Mesenchymal stem cell (in vitro differentiated cells and primary cell): ENCODE data around the gene CCND1.
A peak's percentile ranks its signal among the peaks of the same experiment; 100 is the strongest.

Experiments
- DNase-seq: peaks from one replicate; pipeline ENCODE4 v3.0.0-alpha.2; 2013
- H2AFZ ChIP-seq: one replicate; pipeline ENCODE4 v1.6.1; 2013; ENCODE audit warnings: low read depth, mild to moderate bottlenecking, control low read depth, inconsistent platforms, low read length, moderate library complexity
- H2AK5ac ChIP-seq: 2 replicates; pipeline ENCODE4 v1.6.1; 2013; ENCODE audit warnings: low read length, moderate library complexity, mild to moderate bottlenecking, inconsistent platforms; ENCODE audit not compliant: severe bottlenecking
- H2BK120ac ChIP-seq: one replicate; pipeline ENCODE4 v1.6.1; 2013; ENCODE audit warnings: low read depth, mild to moderate bottlenecking, inconsistent platforms, low read length, moderate library complexity
- H2BK12ac ChIP-seq, 2 experiments: one replicate each; pipeline ENCODE4 v1.6.1; 2013; ENCODE audit warnings: inconsistent platforms in 2 of 2, low read length in 2 of 2, mild to moderate bottlenecking in 2 of 2, moderate library complexity in 2 of 2, control low read depth in 1 of 2
- H2BK15ac ChIP-seq: one replicate; pipeline ENCODE4 v1.6.1; 2013; ENCODE audit warnings: mild to moderate bottlenecking, low read depth, inconsistent platforms; ENCODE audit not compliant: poor library complexity, severe bottlenecking
- H2BK5ac ChIP-seq: 2 replicates; pipeline ENCODE4 v1.6.1; 2013; ENCODE audit warnings: low read depth, mild to moderate bottlenecking, low read length, control low read depth, inconsistent platforms; ENCODE audit not compliant: poor library complexity, severe bottlenecking
- H3K14ac ChIP-seq, 2 experiments: one replicate each; pipeline ENCODE4 v1.6.1; 2013; ENCODE audit warnings: inconsistent platforms in 2 of 2, low read length in 2 of 2, control low read depth in 1 of 2, mild to moderate bottlenecking in 1 of 2, moderate library complexity in 1 of 2
- H3K18ac ChIP-seq, 2 experiments: one replicate each; pipeline ENCODE4 v1.6.1; 2013; ENCODE audit warnings: inconsistent platforms in 2 of 2, low read length in 2 of 2, control low read depth in 1 of 2, low read depth in 1 of 2, mild to moderate bottlenecking in 1 of 2
- H3K23ac ChIP-seq, 2 experiments: one replicate each; pipeline ENCODE4 v1.6.1; 2013; ENCODE audit warnings: inconsistent platforms in 2 of 2, low read length in 2 of 2, mild to moderate bottlenecking in 2 of 2, moderate library complexity in 2 of 2, control low read depth in 1 of 2
- H3K27ac ChIP-seq: 2 replicates; pipeline ENCODE4 v1.5.1; 2013; ENCODE audit warnings: mild to moderate bottlenecking, moderate library complexity, low read length, control low read depth, inconsistent platforms; ENCODE audit not compliant: poor library complexity, severe bottlenecking
- H3K27me3 ChIP-seq, 2 experiments: 2 replicates each; pipeline versions ENCODE4 v1.6.1 to v1.7.0; 2013; ENCODE audit warnings: low read length in 2 of 2, mild to moderate bottlenecking in 2 of 2, moderate library complexity in 2 of 2, control low read depth in 1 of 2, inconsistent platforms in 1 of 2; ENCODE audit not compliant: control insufficient read depth in 1 of 2, insufficient read depth in 1 of 2
- H3K36me3 ChIP-seq, 2 experiments: 2 replicates each; pipeline versions ENCODE4 v1.6.1 to v1.7.0; 2013; ENCODE audit warnings: low read length in 2 of 2, control low read depth in 1 of 2, inconsistent platforms in 1 of 2, low read depth in 1 of 2, mild to moderate bottlenecking in 1 of 2; ENCODE audit not compliant: insufficient read depth in 2 of 2, control insufficient read depth in 1 of 2
- H3K4ac ChIP-seq, 2 experiments: one replicate each; pipeline ENCODE4 v1.6.1; 2013; ENCODE audit warnings: inconsistent platforms in 2 of 2, low read length in 2 of 2, mild to moderate bottlenecking in 2 of 2, moderate library complexity in 2 of 2, control low read depth in 1 of 2, low read depth in 1 of 2
- H3K4me1 ChIP-seq: 2 replicates; pipeline ENCODE4 v1.6.1; 2013; ENCODE audit warnings: low read depth, low read length, control low read depth; ENCODE audit not compliant: control insufficient read depth, insufficient read depth
- H3K4me2 ChIP-seq: 2 replicates; pipeline ENCODE4 v1.6.1; 2013; ENCODE audit warnings: low read length, mild to moderate bottlenecking, inconsistent platforms; ENCODE audit not compliant: poor library complexity, severe bottlenecking
- H3K4me3 ChIP-seq, 2 experiments: 2 replicates each; pipeline versions ENCODE4 v1.5.1 to v1.7.0; 2013; ENCODE audit warnings: low read length in 2 of 2, mild to moderate bottlenecking in 2 of 2, control low read depth in 1 of 2, low read depth in 1 of 2; ENCODE audit not compliant: insufficient read depth in 1 of 2
- H3K79me1 ChIP-seq: replicated peaks from 2 replicates; pipeline ENCODE4 v1.6.1; 2013; ENCODE audit warnings: mild to moderate bottlenecking, control low read depth, low read length, inconsistent platforms; ENCODE audit not compliant: poor library complexity, severe bottlenecking
- H3K9ac ChIP-seq: 2 replicates; pipeline ENCODE4 v1.7.0; 2013; ENCODE audit warnings: mild to moderate bottlenecking, low read length, moderate library complexity
- H3K9me3 ChIP-seq: 2 replicates; pipeline ENCODE4 v1.7.0; 2013; ENCODE audit warnings: mild to moderate bottlenecking, low read length; ENCODE audit not compliant: control insufficient read depth
- H4K8ac ChIP-seq: one replicate; pipeline ENCODE4 v1.6.1; 2013; ENCODE audit warnings: inconsistent platforms, mild to moderate bottlenecking, low read length, moderate library complexity
- H4K91ac ChIP-seq: one replicate; pipeline ENCODE4 v1.6.1; 2013; ENCODE audit warnings: mild to moderate bottlenecking, low read length, inconsistent platforms
- WGBS: methylation state at CpG from one replicate; pipeline ENCODE4 v1.1.7; 2013; ENCODE audit warnings: mixed read lengths; 5-methylcytosine and 5-hydroxymethylcytosine counted together

The CCND1 gene

GRCh38 chr11:69655479-69656428 is 14.8 kb downstream of the CCND1 start:
- Histone ChIP-seq H3K36me3 (peaks cover 35 to 39% of the 10 kb centered on the region in 2 experiments), H3K14ac (no peak overlapping the region), H3K18ac (no peak overlapping the region), H3K79me1 (peaks cover 3% of the 10 kb centered on the region), H2BK12ac (no peak overlapping the region), H3K9me3 (no peaks in the 10 kb centered on the region), H2BK15ac (no peak overlapping the region), H3K27me3 (no peaks in the 10 kb centered on the region), H4K8ac (peak overlapping the region; percentile 12), H2AK5ac (no peak overlapping the region), H3K4me1 (peaks cover 19% of the 10 kb centered on the region), H3K4ac (peak overlapping the region in 1 of 2 experiments; percentile 24), H3K4me3 (no peak overlapping the region), H3K4me2 (no peak overlapping the region), H3K9ac (no peak overlapping the region), H2BK5ac (no peak overlapping the region), H2AFZ (no peak overlapping the region), H4K91ac (no peak overlapping the region), H2BK120ac (no peak overlapping the region), H3K23ac (no peak overlapping the region), H3K27ac (no peak overlapping the region)
- peak; percentile 34 for DNase-seq
- WGBS = 89% methylated on average over 19 of the region's 19 CpGs

DNA sequence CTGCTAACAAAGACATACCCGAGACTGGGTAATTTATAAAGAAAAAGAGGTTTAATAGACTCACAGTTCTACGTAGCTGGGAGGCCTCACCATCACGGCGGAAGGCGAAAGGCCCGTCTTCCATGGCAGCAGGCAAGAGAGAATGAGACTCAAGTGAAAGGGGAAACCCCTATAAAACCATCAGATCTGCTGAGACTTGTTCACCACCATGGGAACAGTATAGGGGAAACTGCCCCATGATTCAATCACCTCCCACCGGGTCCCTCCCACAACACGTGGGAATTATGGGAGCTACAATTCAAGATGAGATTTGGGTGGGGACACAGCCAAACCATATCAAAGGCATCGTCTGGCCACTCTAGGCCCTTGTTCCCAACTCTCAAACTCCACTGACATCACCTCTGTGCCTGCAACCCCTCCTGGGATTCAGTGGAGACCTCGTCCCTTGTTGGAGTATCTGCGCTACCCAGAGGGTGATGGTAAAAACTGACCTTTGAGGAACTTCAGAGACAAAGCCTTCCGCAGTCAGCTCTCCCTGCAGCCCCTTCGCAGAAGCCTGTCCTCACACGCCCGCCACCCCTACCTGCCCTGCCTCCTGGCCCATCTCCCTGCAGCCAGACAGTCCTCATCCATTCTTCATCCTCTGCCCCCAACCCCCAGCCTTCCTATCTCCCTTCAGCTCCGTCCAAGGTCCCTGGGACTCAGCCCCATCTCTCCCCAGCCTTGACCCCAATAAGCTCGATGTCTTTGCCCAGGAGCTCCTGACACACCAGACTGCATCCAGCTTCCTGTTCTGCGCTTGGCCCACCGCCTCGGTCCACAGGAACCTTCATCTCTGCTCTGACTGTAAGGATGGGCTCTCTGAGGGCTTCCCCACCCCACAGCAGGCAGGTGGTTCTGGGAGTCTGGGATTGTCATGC is 15.8 kb downstream of the CCND1 start:
- Histone ChIP-seq H3K27me3 (no peaks in the 10 kb centered on the region), H3K18ac (peak overlapping the region in 1 of 2 experiments; percentile 32), H3K27ac (no peak overlapping the region), H2AK5ac (no peak overlapping the region), H3K9ac (no peak overlapping the region), H4K8ac (no peak overlapping the region), H3K36me3 (peaks cover 29% of the 10 kb centered on the region in 2 experiments), H2BK120ac (no peak overlapping the region), H3K4ac (no peak overlapping the region), H2BK15ac (no peak overlapping the region), H3K4me2 (no peak overlapping the region), H3K14ac (no peak overlapping the region), H3K4me1 (peaks cover 17% of the 10 kb centered on the region), H3K4me3 (no peak overlapping the region), H3K79me1 (no peaks in the 10 kb centered on the region), H3K9me3 (no peaks in the 10 kb centered on the region), H2AFZ (no peak overlapping the region), H3K23ac (no peak overlapping the region), H4K91ac (peak overlapping the region; percentile 61), H2BK5ac (no peak overlapping the region), H2BK12ac (peak overlapping the region in 1 of 2 experiments; percentile 19)
- DNase-seq = no peak
- 95% methylated on average over 20 of the region's 20 CpGs for WGBS

GRCh38 chr11:69657456-69657910 is 16.5 kb downstream of the CCND1 start:
- H3K27ac ChIP-seq = no peak overlapping the region
- no peaks in the 10 kb centered on the region for H3K27me3 ChIP-seq
- no peaks in the 10 kb centered on the region for H3K9me3 ChIP-seq
- DNase-seq = no peak
- no peaks in the 10 kb centered on the region for H3K79me1 ChIP-seq
- WGBS = 95% methylated on average over 14 of the region's 14 CpGs
- H3K36me3 ChIP-seq = peaks cover 22 to 27% of the 10 kb centered on the region in 2 experiments
- H2AK5ac ChIP-seq = no peak overlapping the region
- H2AFZ ChIP-seq = no peak overlapping the region
- peak overlapping the region; percentile 14 for H4K91ac ChIP-seq
- peak overlapping the region; percentile 70 for H4K8ac ChIP-seq
- H2BK120ac ChIP-seq = no peak overlapping the region
- H2BK15ac ChIP-seq = no peak overlapping the region
- H2BK5ac ChIP-seq = no peak overlapping the region
- H3K4me2 ChIP-seq = no peak overlapping the region
- H3K4ac ChIP-seq = peak overlapping the region in 1 of 2 experiments; percentile 15
- no peak overlapping the region for H3K23ac ChIP-seq
- no peak overlapping the region for H3K9ac ChIP-seq
- peak overlapping the region in 1 of 2 experiments; percentile 55 for H3K18ac ChIP-seq
- no peak overlapping the region for H3K4me3 ChIP-seq
- H3K4me1 ChIP-seq = peaks cover 17% of the 10 kb centered on the region
- no peak overlapping the region for H3K14ac ChIP-seq
- peak overlapping the region in 1 of 2 experiments; percentile 19 for H2BK12ac ChIP-seq
